H1 (cell line): ENCODE results near the gene THAP11. TPM values are rescaled to one million over a fixed set of nuclear protein-coding genes. Genes with fewer than 3 reads are reported as not detected.

Experiments
- CTCF ChIA-PET: fragments of 300-600 bp; sonication (Branson Sonifier 250); formaldehyde crosslinking; loops from one replicate; lab custom pipeline; 2021; ENCODE audit not compliant: partially characterized antibody; lab: Charles Lee
- POLR2A ChIA-PET: fragments of 300-600 bp; sonication (Branson Sonifier 250); formaldehyde crosslinking; loops from one replicate; lab custom pipeline; 2021; ENCODE audit warnings: inconsistent platforms; ENCODE audit not compliant: partially characterized antibody; lab: Charles Lee
- DNase-seq, 2 experiments: peaks; one replicate each; pipeline versions ENCODE4 v3.0.0 to v3.0.0-alpha.2; 2010 to 2022; ENCODE audit warnings: low spot score in 2 of 2, low read depth in 1 of 2, mixed read lengths in 1 of 2
- FAIRE-seq: peaks from 2 replicates; lab custom pipeline; 2011; peaks lifted over from hg19 to GRCh38; lab: Jason Lieb, UNC
- H2AFZ ChIP-seq: 2 replicates; pipeline ENCODE4 v1.8.1; 2012; ENCODE audit warnings: low read length, inconsistent platforms
- H2AK5ac ChIP-seq: 2 replicates; pipeline ENCODE4 v1.6.1; 2013; ENCODE audit warnings: low read depth, low read length
- H2BK120ac ChIP-seq: replicated peaks from 2 replicates; pipeline ENCODE3; 2013; ENCODE audit warnings: low read depth, low read length, inconsistent platforms
- H2BK12ac ChIP-seq: 2 replicates; pipeline ENCODE4 v1.6.1; 2013; ENCODE audit warnings: low read depth, low read length
- H2BK15ac ChIP-seq: 2 replicates; pipeline ENCODE4 v1.6.1; 2013; ENCODE audit warnings: low read length
- H2BK20ac ChIP-seq: 2 replicates; pipeline ENCODE4 v1.6.1; 2013; ENCODE audit warnings: low read length
- H2BK5ac ChIP-seq: 2 replicates; pipeline ENCODE4 v1.6.1; 2013; ENCODE audit warnings: low read depth, low read length
- H3K14ac ChIP-seq: 2 replicates; pipeline ENCODE4 v1.6.1; 2013; ENCODE audit warnings: inconsistent platforms; ENCODE audit not compliant: insufficient read length
- H3K18ac ChIP-seq: 2 replicates; pipeline ENCODE4 v1.6.1; 2013; ENCODE audit warnings: low read length; ENCODE audit errors: extremely low read depth
- H3K23ac ChIP-seq: 2 replicates; pipeline ENCODE4 v1.6.1; 2013; ENCODE audit warnings: inconsistent platforms; ENCODE audit not compliant: insufficient read length
- H3K23me2 ChIP-seq: 2 replicates; pipeline ENCODE4 v1.6.1; 2013; ENCODE audit warnings: low read depth, low read length
- H3K27ac ChIP-seq: 2 replicates; pipeline ENCODE4 v1.6.1; 2011; ENCODE audit warnings: low read depth, low read length, inconsistent platforms
- H3K27me3 ChIP-seq, 4 experiments: replicated peaks in 1 of 4; 1 replicate in 1 of 4; 2 replicates in 3 of 4; pipeline versions ENCODE4 v1.6.1 to v1.8.1; 2011 to 2013; ENCODE audit warnings: low read length in 3 of 4, mild to moderate bottlenecking in 3 of 4, inconsistent platforms in 2 of 4, mixed read lengths in 2 of 4, moderate library complexity in 1 of 4; ENCODE audit not compliant: control insufficient read depth in 3 of 4, insufficient read depth in 3 of 4; ENCODE audit errors: extremely low read depth in 1 of 4
- H3K36me3 ChIP-seq, 4 experiments: 2 replicates each; pipeline versions ENCODE4 v1.6.1 to v1.8.1; 2011 to 2013; ENCODE audit warnings: mild to moderate bottlenecking in 4 of 4, low read length in 3 of 4, moderate library complexity in 2 of 4, control low read depth in 1 of 4, inconsistent platforms in 1 of 4; ENCODE audit not compliant: insufficient read depth in 4 of 4, control insufficient read depth in 2 of 4
- H3K4ac ChIP-seq: replicated peaks from 2 replicates; pipeline ENCODE3; 2013; ENCODE audit warnings: low read length, low read depth, mixed read lengths, inconsistent platforms; ENCODE audit not compliant: insufficient read length
- H3K4me1 ChIP-seq, 4 experiments: replicated peaks in 1 of 4; 1 replicate in 1 of 4; 2 replicates in 3 of 4; pipeline versions ENCODE4 v1.6.1 to v1.8.1; 2011 to 2013; ENCODE audit warnings: low read length in 3 of 4, inconsistent platforms in 2 of 4, mixed read lengths in 1 of 4; ENCODE audit not compliant: insufficient read depth in 4 of 4, control insufficient read depth in 3 of 4
- H3K4me2 ChIP-seq, 2 experiments: 2 replicates each; pipeline versions ENCODE4 v1.6.1 to v1.8.1; 2011 to 2013; ENCODE audit warnings: low read depth in 2 of 2, low read length in 2 of 2, control low read depth in 1 of 2, inconsistent platforms in 1 of 2, mild to moderate bottlenecking in 1 of 2; ENCODE audit not compliant: insufficient read depth in 1 of 2
- H3K4me3 ChIP-seq, 4 experiments: fragments of 200-600, 300-600 bp in 1 of 4; sonication (generic), shearing (Covaris generic), sonication (Bioruptor Twin) in 1 of 4; 2 replicates each; pipeline versions ENCODE4 v1.5.1 to v1.8.1; 2011 to 2016; ENCODE audit warnings: low read length in 4 of 4, low read depth in 3 of 4, control low read depth in 2 of 4, inconsistent platforms in 2 of 4, mild to moderate bottlenecking in 2 of 4, mixed read lengths in 1 of 4, moderate library complexity in 1 of 4; ENCODE audit not compliant: insufficient read depth in 2 of 4; ENCODE audit errors: extremely low read depth in 1 of 4
- H3K56ac ChIP-seq: replicated peaks from 2 replicates; pipeline ENCODE3; 2013; ENCODE audit warnings: low read depth, mild to moderate bottlenecking, mixed read lengths, low read length, inconsistent platforms; ENCODE audit not compliant: insufficient read length
- H3K79me1 ChIP-seq: 2 replicates; pipeline ENCODE4 v1.6.1; 2013; ENCODE audit warnings: low read depth, low read length, control low read depth
- H3K79me2 ChIP-seq, 2 experiments: 2 replicates each; pipeline versions ENCODE4 v1.6.1 to v1.8.1; 2012 to 2013; ENCODE audit warnings: low read length in 2 of 2, mild to moderate bottlenecking in 2 of 2, inconsistent platforms in 1 of 2; ENCODE audit not compliant: insufficient read depth in 2 of 2, control insufficient read depth in 1 of 2
- H3K9ac ChIP-seq, 4 experiments: replicated peaks in 1 of 4; 1 replicate in 1 of 4; 2 replicates in 3 of 4; pipeline versions ENCODE4 v1.6.1 to v1.8.1; 2011 to 2013; ENCODE audit warnings: low read depth in 3 of 4, low read length in 3 of 4, control low read depth in 2 of 4, mild to moderate bottlenecking in 2 of 4, moderate library complexity in 2 of 4, inconsistent platforms in 1 of 4; ENCODE audit errors: extremely low read depth in 1 of 4
- H3K9me3 ChIP-seq, 2 experiments: 2 replicates each; pipeline versions ENCODE4 v1.6.1 to v1.8.1; 2012 to 2013; ENCODE audit warnings: mild to moderate bottlenecking in 2 of 2, moderate library complexity in 2 of 2, control low read depth in 1 of 2, inconsistent platforms in 1 of 2, low read depth in 1 of 2, low read length in 1 of 2, mixed read lengths in 1 of 2; ENCODE audit not compliant: insufficient read depth in 2 of 2
- H4K20me1 ChIP-seq, 2 experiments: replicated peaks in 1 of 2; 2 replicates each; pipeline versions ENCODE3 to v1.8.1; 2011 to 2013; ENCODE audit warnings: inconsistent platforms in 2 of 2, low read length in 2 of 2, mild to moderate bottlenecking in 1 of 2; ENCODE audit not compliant: insufficient read depth in 2 of 2, control insufficient read depth in 1 of 2
- H4K5ac ChIP-seq: 2 replicates; pipeline ENCODE4 v1.6.1; 2013; ENCODE audit warnings: low read length, low read depth, mixed read lengths, inconsistent platforms; ENCODE audit not compliant: insufficient read length
- H4K8ac ChIP-seq: 2 replicates; pipeline ENCODE4 v1.8.0; 2013; ENCODE audit warnings: mild to moderate bottlenecking, moderate library complexity, low read length, inconsistent platforms; ENCODE audit not compliant: insufficient read depth; ENCODE audit errors: extremely low read depth
- H4K91ac ChIP-seq: replicated peaks from 2 replicates; pipeline ENCODE3; 2013; ENCODE audit warnings: low read length, mixed read lengths, inconsistent platforms; ENCODE audit not compliant: insufficient read length
- CREB1 ChIP-seq: IDR thresholded peaks from 2 replicates; pipeline ENCODE4 v1.6.1; 2012; ENCODE audit warnings: inconsistent platforms
- EZH2 ChIP-seq: fragments of 200-600 bp; sonication (generic); IDR thresholded peaks from 2 replicates; pipeline ENCODE4 v1.7.1; 2012; ENCODE audit warnings: low read depth, mild to moderate bottlenecking, moderate library complexity, low read length, inconsistent platforms; ENCODE audit not compliant: severe bottlenecking
- KDM1A ChIP-seq: fragments of 200-600, 300-600 bp; sonication (generic); IDR thresholded peaks from 2 replicates; pipeline ENCODE4 v1.7.1; 2016; ENCODE audit warnings: mild to moderate bottlenecking, low read length, borderline replicate concordance
- MAFK ChIP-seq: IDR thresholded peaks from 2 replicates; pipeline ENCODE4 v1.6.1; 2012; ENCODE audit warnings: low read depth, mild to moderate bottlenecking, improper control_type of control experiment, low read length
- NANOG ChIP-seq: IDR thresholded peaks from 2 replicates; pipeline ENCODE4 v1.6.1; 2011; ENCODE audit warnings: low read length, low read depth, mild to moderate bottlenecking, inconsistent platforms; ENCODE audit not compliant: insufficient read depth, poor library complexity, severe bottlenecking
- POLR2A ChIP-seq, 2 experiments: IDR thresholded peaks; 1 replicate in 1 of 2; 2 replicates in 1 of 2; pipeline ENCODE4 v1.6.1; 2011; ENCODE audit warnings: low read depth in 2 of 2, low read length in 2 of 2, mild to moderate bottlenecking in 2 of 2; ENCODE audit errors: control extremely low read depth in 1 of 2
- POU5F1 ChIP-seq: IDR thresholded peaks from 2 replicates; pipeline ENCODE4 v1.6.1; 2011; ENCODE audit warnings: low read depth, mild to moderate bottlenecking, low read length, moderate library complexity
- SIX5 ChIP-seq: IDR thresholded peaks from 2 replicates; pipeline ENCODE4 v1.6.1; 2011; ENCODE audit warnings: mild to moderate bottlenecking, low read depth, low read length
- SP4 ChIP-seq: IDR thresholded peaks from 2 replicates; pipeline ENCODE4 v1.6.1; 2012; ENCODE audit warnings: low read length, inconsistent platforms
- TAF7 ChIP-seq: optimal IDR thresholded peaks from 2 replicates; pipeline ENCODE3; 2011; ENCODE audit warnings: low read depth, mild to moderate bottlenecking, inconsistent platforms, low read length, moderate library complexity, borderline replicate concordance
- YY1 ChIP-seq: IDR thresholded peaks from 2 replicates; pipeline ENCODE4 v1.6.1; 2011; ENCODE audit warnings: low read depth, mild to moderate bottlenecking, low read length
- WGBS, 2 experiments: shearing (Covaris generic) in 1 of 2; methylation state at CpG; one replicate each; pipeline versions ENCODE4 v1.1.6 to v1.1.7; 2013 to 2015; ENCODE audit warnings: low lambda C conversion rate in 2 of 2, mixed read lengths in 2 of 2, inconsistent platforms in 1 of 2, low coverage in 1 of 2, missing lambda C conversion rate in 1 of 2; ENCODE audit not compliant: insufficient replicate concordance in 2 of 2, insufficient coverage in 1 of 2, insufficient read length in 1 of 2; ENCODE audit errors: extremely low coverage in 1 of 2, missing lambda C conversion rate in 1 of 2; 5-methylcytosine and 5-hydroxymethylcytosine counted together
- polyA plus RNA-seq, 7 experiments: library from polyadenylated mRNA; depleted of rRNA in 3 of 7; stranded (reverse) in 5 of 7; unstranded in 2 of 7; fragments of >200 nt in 5 of 7; fragments of 200-250 nt in 2 of 7; gene quantifications; 1 replicate in 5 of 7; 2 replicates in 1 of 7; 4 replicates in 1 of 7; pipeline versions ENCODE4 v1.2.1 to v1.2.3, GENCODE V29; 2011 to 2013; ENCODE audit warnings: missing spikeins in 2 of 7, mixed read lengths in 2 of 7
- total RNA-seq: library from RNA; stranded (reverse); fragmentation: NEBNext Ultra II Directional; extraction: Animal tissue kit (Norgen Biotek cat#: 25700); gene quantifications from 2 replicates; pipeline ENCODE4 v1.2.1, GENCODE V29; 2021
- TF ChIP-seq, protein P1 (sequence below): IDR thresholded peaks from 2 replicates; pipeline ENCODE4 v1.6.1; 2011; ENCODE audit warnings: low read length, improper control_type of control experiment
- TF ChIP-seq, protein P2 (sequence below): IDR thresholded peaks from 2 replicates; pipeline ENCODE4 v1.6.1; 2011; ENCODE audit warnings: low read depth, mild to moderate bottlenecking, low read length; ENCODE audit not compliant: insufficient read depth

THAP11 gene
- total and polyA plus RNA-seq, 2 of the 8 experiments (the other 6 are each of a cell fraction or from before 2014, with no cell fraction given), result 50.8 to 54.8 TPM

DNA sequence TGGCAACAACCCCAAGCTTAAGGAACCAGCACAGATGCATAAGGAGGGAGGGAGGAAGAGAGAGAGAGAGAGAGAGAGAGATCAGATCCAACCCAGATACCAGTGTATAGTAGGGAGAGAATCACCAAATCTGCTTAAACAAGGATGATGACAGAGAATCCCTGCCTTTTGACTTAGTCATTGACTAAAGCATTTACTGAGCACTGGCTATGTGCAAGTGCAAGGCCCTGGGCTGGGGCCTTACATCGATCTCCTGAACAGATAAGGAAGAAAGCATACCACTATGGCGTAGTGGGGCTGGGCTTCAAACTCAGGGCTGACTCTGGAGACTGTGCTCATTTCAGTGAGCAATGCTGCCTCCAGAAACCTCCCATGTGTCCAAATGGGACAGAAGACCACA, 19.6 kb upstream of the THAP11 start:
- Histone ChIP-seq H3K4ac (no peak overlapping the region), H2BK5ac (no peak overlapping the region), H3K9me3 (no peaks in the 10 kb centered on the region), H3K23ac (no peak overlapping the region), H3K18ac (no peak overlapping the region), H2BK12ac (no peak overlapping the region), H2BK20ac (no peak overlapping the region), H2AK5ac (no peak overlapping the region), H3K23me2 (no peaks in the 10 kb centered on the region), H4K20me1 (peaks cover 0 to 2% of the 10 kb centered on the region in 2 experiments), H3K56ac (no peak overlapping the region), H3K14ac (no peak overlapping the region), H4K5ac (no peak overlapping the region), H2BK120ac (no peak overlapping the region), H3K4me2 (no peak overlapping the region), H3K4me1 (peaks cover 0 to 2% (median 0%) of the 10 kb centered on the region in 4 experiments; a peak in 3 of 7 replicates), H4K8ac (no peak overlapping the region), H2BK15ac (no peak overlapping the region; the same call in 1 of the 2 replicates), H2AFZ (no peak overlapping the region), H4K91ac (no peak overlapping the region), H3K4me3 (no peak overlapping the region), H3K27me3 (no peaks in the 10 kb centered on the region; a peak in 1 of 7 replicates), H3K9ac (no peak overlapping the region), H3K27ac (no peak overlapping the region), H3K79me2 (no peaks in the 10 kb centered on the region), H3K36me3 (peaks cover 3 to 5% (median 4%) of the 10 kb centered on the region in 4 experiments; a peak in 4 of 8 replicates), H3K79me1 (no peaks in the 10 kb centered on the region; the same call in 1 of the 2 replicates)
- 80% methylated on average over 2 of the region's 2 CpGs; no CpG with 5 or more reads in 1 of the 2 experiments for WGBS, 2 experiments
- DNase-seq (no peak), FAIRE-seq (no peak)
- ChIA-PET CTCF (interaction anchor here (0.7 to 2.5 kb wide), 4 partner anchors 9 to 131 kb away, joined by 3 to 6 read pairs (median 4); no protein-coding TSS in a partner anchor), POLR2A (interaction anchor here (2.5 kb wide), 1 partner anchor 10 kb away, joined by 15 read pairs; no protein-coding TSS in a partner anchor)
- no peak for TF ChIP-seq CREB1
- no peak for TF ChIP-seq MAFK
- no peak for TF ChIP-seq POLR2A (IDR thresholded peaks at IDR 0.05; ENCODE audit: control extremely low read depth in 1 of 2, low read depth in 2 of 2, low read length in 2 of 2)
- no peak for TF ChIP-seq SIX5
- no peak for TF ChIP-seq YY1
- TF ChIP-seq, protein P1, sequence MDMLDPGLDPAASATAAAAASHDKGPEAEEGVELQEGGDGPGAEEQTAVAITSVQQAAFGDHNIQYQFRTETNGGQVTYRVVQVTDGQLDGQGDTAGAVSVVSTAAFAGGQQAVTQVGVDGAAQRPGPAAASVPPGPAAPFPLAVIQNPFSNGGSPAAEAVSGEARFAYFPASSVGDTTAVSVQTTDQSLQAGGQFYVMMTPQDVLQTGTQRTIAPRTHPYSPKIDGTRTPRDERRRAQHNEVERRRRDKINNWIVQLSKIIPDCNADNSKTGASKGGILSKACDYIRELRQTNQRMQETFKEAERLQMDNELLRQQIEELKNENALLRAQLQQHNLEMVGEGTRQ, result no peak
- no peak for TF ChIP-seq EZH2
- no peak for TF ChIP-seq TAF7
- no peak for TF ChIP-seq NANOG
- no peak for TF ChIP-seq KDM1A
- no peak for TF ChIP-seq POU5F1
- TF ChIP-seq, protein P2, sequence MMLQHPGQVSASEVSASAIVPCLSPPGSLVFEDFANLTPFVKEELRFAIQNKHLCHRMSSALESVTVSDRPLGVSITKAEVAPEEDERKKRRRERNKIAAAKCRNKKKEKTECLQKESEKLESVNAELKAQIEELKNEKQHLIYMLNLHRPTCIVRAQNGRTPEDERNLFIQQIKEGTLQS, result no peak
- no peak for TF ChIP-seq SP4
